ENCODE data around the gene ZSWIM1. TPM values are rescaled to one million over a fixed set of nuclear protein-coding genes. Genes with fewer than 3 reads are reported as not detected.

The ZSWIM1 gene
- total and polyA plus RNA-seq, 2 of the 13 experiments (the other 11 are each of a cell fraction or from before 2014, with no cell fraction given): 9.5 to 11.7 TPM

GRCh38 chr20:45890985-45891983, 10.3 kb downstream of the ZSWIM1 start, which contains the start of the genes CTSA and NEURL2 (continued):
- TF ChIP-seq TBX3 (IDR thresholded peaks at IDR 0.05; ENCODE audit: borderline replicate concordance): peak; percentile 88
- peak; percentile 32; the same call in 1 of the 2 replicates for TF ChIP-seq ZNF83 (CRISPR knock-in tag; IDR thresholded peaks at IDR 0.05; ENCODE audit: borderline replicate concordance)
- TF ChIP-seq CENPT (CRISPR knock-in tag; IDR thresholded peaks at IDR 0.05; ENCODE audit: low read depth): peak; percentile 25
- peak; percentile 80 for TF ChIP-seq MAZ (IDR thresholded peaks at IDR 0.05; ENCODE audit: borderline replicate concordance, low read depth, low read length)
- TF ChIP-seq MAZ (CRISPR knock-in tag; IDR thresholded peaks at IDR 0.05; ENCODE audit: low read depth): peak; percentile 100
- TF ChIP-seq ZFP36 (IDR thresholded peaks at IDR 0.05; ENCODE audit: borderline replicate concordance, low read depth, low read length, partially characterized antibody): no peak
- TF ChIP-seq HNRNPUL1 (IDR thresholded peaks at IDR 0.05; ENCODE audit: low read depth, low read length): peak; percentile 80; the same call in 1 of the 2 replicates
- peak; percentile 36 for TF ChIP-seq CHCHD3 (CRISPR knock-in tag; IDR thresholded peaks at IDR 0.05)
- TF ChIP-seq DRAP1 (CRISPR knock-in tag; IDR thresholded peaks at IDR 0.05): peak; percentile 92
- TF ChIP-seq ZNF710 (CRISPR knock-in tag; IDR thresholded peaks at IDR 0.05; ENCODE audit: borderline replicate concordance): peak; percentile 96; the same call in 1 of the 2 replicates
- TF ChIP-seq POGZ (CRISPR knock-in tag; IDR thresholded peaks at IDR 0.05): peak; percentile 99
- peak; percentile 34; the same call in 1 of the 2 replicates for TF ChIP-seq ZBTB1 (CRISPR knock-in tag; IDR thresholded peaks at IDR 0.05; ENCODE audit: borderline replicate concordance)
- TF ChIP-seq IRF9 (CRISPR knock-in tag; IDR thresholded peaks at IDR 0.05; ENCODE audit: borderline replicate concordance): peak; percentile 100
- peak; percentile 100 for TF ChIP-seq MIER3 (CRISPR knock-in tag; IDR thresholded peaks at IDR 0.05; ENCODE audit: borderline replicate concordance)
- TF ChIP-seq HNF4G (IDR thresholded peaks at IDR 0.05; ENCODE audit: borderline replicate concordance, low read depth, low read length): peak; percentile 97
- TF ChIP-seq HNF4G (CRISPR knock-in tag; IDR thresholded peaks at IDR 0.05; ENCODE audit: borderline replicate concordance, low read depth): peak; percentile 99
- peak; percentile 98; the same call in 1 of the 2 replicates for TF ChIP-seq SNAI1 (CRISPR knock-in tag; IDR thresholded peaks at IDR 0.05; ENCODE audit: borderline replicate concordance)
- peak; percentile 98 for TF ChIP-seq BHLHE40 (IDR thresholded peaks at IDR 0.05; ENCODE audit: low read length)
- peak; percentile 37; the same call in 1 of the 2 replicates for TF ChIP-seq ZNF773 (CRISPR knock-in tag; IDR thresholded peaks at IDR 0.05; ENCODE audit: borderline replicate concordance)
- TF ChIP-seq XRCC5 (optimal IDR thresholded peaks at IDR 0.05; ENCODE audit: low read length): peak; percentile 95
- TF ChIP-seq ZNF644 (CRISPR knock-in tag; IDR thresholded peaks at IDR 0.05; ENCODE audit: low read depth): no peak; the same call in 1 of the 2 replicates
- TF ChIP-seq ATF2 (CRISPR knock-in tag; IDR thresholded peaks at IDR 0.05): peak; percentile 97
- TF ChIP-seq STAT5B (CRISPR knock-in tag; IDR thresholded peaks at IDR 0.05): peak; percentile 90; the same call in 1 of the 2 replicates
- TF ChIP-seq ZNF724P (CRISPR knock-in tag; IDR thresholded peaks at IDR 0.05; ENCODE audit: borderline replicate concordance): peak; percentile 96
